SJCRH30 (cell line): Measurements from ENCODE around the gene EME2. TPM values are rescaled to one million over a fixed set of nuclear protein-coding genes. Genes with fewer than 3 reads are reported as not detected.
"Not testable (repeated sequence)": the region's sequence is repeated elsewhere in the genome, so short reads cannot be mapped to it uniquely, and the experiment has no call there.

Experiments used
- DNase-seq, 2 experiments: peaks; one replicate each; pipeline ENCODE4 v3.0.0-alpha.2; 2015 to 2020
- H3K27ac ChIP-seq: fragments of 250-450 bp; sonication (Bioruptor Pico); 2 replicates; pipeline ENCODE4 v1.5.1; 2020; ENCODE audit warnings: mild to moderate bottlenecking, moderate library complexity
- H3K27me3 ChIP-seq: fragments of 250-450 bp; sonication (Bioruptor Pico); 2 replicates; pipeline ENCODE4 v1.5.1; 2020; ENCODE audit warnings: mild to moderate bottlenecking, moderate library complexity
- H3K36me3 ChIP-seq: fragments of 250-450 bp; sonication (Bioruptor Pico); 2 replicates; pipeline ENCODE4 v1.5.1; 2020; ENCODE audit warnings: mild to moderate bottlenecking, moderate library complexity
- H3K4me1 ChIP-seq: fragments of 250-450 bp; sonication (Bioruptor Pico); 2 replicates; pipeline ENCODE4 v1.5.1; 2020; ENCODE audit warnings: mild to moderate bottlenecking, moderate library complexity
- H3K4me3 ChIP-seq: fragments of 250-450 bp; sonication (Bioruptor Pico); 2 replicates; pipeline ENCODE4 v1.5.1; 2020; ENCODE audit warnings: mild to moderate bottlenecking, moderate library complexity
- H3K9me3 ChIP-seq: fragments of 250-450 bp; sonication (Bioruptor Pico); replicated peaks from 2 replicates; pipeline ENCODE4 v1.5.1; 2020; ENCODE audit warnings: mild to moderate bottlenecking, moderate library complexity
- total RNA-seq: library from RNA; depleted of rRNA; stranded (reverse); fragments of >200 nt; shearing (Covaris generic); gene quantifications from 2 replicates; pipeline ENCODE4 v1.2.3, GENCODE V29; 2014

The EME2 gene
- total RNA-seq, 1 experiment from 2014 or later = 5.2 TPM

DNA sequence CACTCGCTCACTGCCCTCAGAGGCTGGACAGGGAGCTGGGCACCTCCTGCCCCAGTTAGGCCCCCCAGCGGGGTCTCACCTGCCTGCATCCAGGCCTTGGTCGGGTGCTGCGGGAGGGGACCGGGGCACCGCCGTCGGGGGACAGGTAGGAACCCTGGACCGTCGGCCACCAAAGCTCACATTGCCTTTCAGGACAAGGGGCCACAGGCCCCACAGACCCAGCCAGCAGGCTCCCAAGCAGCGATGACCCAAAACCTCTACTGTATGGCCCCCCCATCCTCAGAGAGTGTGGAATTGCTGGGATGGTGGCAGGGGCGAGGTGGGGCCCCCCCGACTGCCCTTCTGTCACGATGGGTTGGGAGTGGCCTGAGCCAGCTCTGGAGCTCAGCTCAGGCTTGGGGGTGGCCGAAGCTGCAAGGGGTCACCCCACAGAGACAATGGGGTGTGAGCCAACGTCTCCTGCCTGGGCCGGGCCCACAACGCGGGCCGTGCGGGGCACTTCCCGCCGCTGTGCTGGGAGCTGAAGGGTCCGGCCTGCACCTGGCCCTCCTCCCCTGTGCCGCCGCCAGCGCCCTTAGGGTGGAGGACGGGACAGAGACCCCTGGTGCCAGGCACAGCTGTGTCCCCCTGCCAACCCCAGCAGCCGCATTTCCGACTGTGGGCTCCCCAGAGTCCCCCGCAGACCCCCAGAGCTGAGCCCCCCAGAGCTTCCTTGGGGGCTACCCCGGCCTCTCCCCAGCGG is 20.4 kb downstream of the EME2 start:
- Histone ChIP-seq H3K27ac (no peak overlapping the region), H3K9me3 (peaks cover 3% of the 10 kb centered on the region; the same call in 1 of the 2 replicates), H3K36me3 (peaks cover 3% of the 10 kb centered on the region; the same call in 1 of the 2 replicates), H3K27me3 (no peaks in the 10 kb centered on the region), H3K4me1 (peaks cover 9% of the 10 kb centered on the region; the same call in 1 of the 2 replicates), H3K4me3 (no peak overlapping the region)
- DNase-seq = no peak

DNA sequence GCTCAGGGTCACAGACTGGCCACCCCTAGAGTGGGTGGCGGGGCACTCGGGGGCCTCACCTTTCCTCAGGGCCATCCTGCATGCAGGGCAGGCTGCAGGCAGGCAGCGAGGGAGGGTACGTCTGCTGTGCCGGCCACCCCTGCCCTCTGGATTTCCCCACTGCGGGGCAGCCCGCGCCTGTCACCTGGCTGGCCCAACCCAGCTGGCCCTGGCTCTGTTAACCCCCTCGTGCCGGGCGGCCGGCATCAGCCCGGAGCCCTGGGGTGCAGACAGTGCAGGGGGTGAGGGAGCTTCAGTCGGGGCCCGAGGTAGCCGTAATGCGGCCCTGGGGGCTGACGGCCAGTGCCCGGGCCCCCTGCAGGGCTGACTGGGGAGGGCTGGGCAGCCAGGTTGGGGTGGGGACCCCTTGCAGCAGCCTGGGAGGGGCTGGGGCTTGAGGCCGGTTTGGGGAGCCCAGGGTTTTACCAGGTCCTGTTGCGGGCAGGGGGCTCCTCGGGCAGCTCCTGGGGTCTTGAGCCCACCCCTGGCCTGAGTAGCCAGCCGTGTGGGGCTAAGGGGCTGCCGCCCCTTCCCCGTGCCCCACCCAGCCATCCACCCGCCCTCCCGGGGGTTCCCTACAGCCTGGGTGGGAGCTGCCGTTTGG is 21.1 kb downstream of the EME2 start, which contains the start of gene IGFALS:
IGFALS (minus strand) TSS at position 128 of the 643 bp plus-strand sequence; CDS start at position 75, 53 bp downstream.
- DNase-seq = no peak
- no peaks in the 10 kb centered on the region for H3K27me3 ChIP-seq

DNA sequence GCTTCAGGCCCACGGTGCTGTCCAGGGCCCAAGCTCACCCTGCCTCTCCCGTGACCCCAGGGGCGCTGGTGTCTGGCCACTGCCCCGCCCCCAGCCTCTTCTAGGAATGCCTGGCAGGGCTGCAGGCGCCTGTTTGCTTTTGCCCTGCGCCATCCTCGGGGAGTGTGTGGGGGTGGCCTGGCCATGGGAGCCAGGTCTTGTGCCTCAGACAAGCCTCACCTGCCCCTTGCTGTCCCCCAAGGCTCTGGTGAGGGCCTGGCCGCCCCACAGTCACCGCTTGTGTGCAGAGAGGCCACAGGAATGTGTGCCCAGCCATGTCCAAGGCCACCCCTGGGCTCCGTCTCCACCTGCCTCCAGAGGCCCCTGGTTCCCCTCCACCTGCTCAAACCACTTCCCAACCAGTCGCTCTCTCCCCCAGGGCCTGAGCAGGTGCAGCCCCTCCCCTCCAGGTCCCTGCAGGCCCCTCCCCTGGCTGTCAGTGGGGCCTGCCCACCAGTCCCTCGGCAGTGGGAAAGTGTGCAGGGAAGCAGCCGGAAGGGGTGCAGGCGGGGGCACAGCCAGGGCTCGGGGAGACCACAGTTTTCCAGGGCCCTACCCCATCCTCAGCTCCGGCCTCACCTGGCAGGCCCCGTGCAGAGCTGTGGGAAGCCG is 21.7 kb downstream of the EME2 start:
- peaks cover under 1% of the 10 kb centered on the region; the same call in 1 of the 2 replicates for H3K36me3 ChIP-seq
- peaks cover 4% of the 10 kb centered on the region; the same call in 1 of the 2 replicates for H3K9me3 ChIP-seq
- DNase-seq = peak in 1 of 2 experiments; percentile 20
- no peak overlapping the region for H3K4me3 ChIP-seq
- no peak overlapping the region for H3K27ac ChIP-seq
- H3K27me3 ChIP-seq = no peaks in the 10 kb centered on the region
- H3K4me1 ChIP-seq = peaks cover 9% of the 10 kb centered on the region; the same call in 1 of the 2 replicates

More for the DNA sequence above, 21.1 kb downstream of the EME2 start, which contains the start of gene IGFALS:
- H3K27ac ChIP-seq = no peak within 1 kb of the TSS
- peaks cover 4% of the 10 kb centered on the region; the same call in 1 of the 2 replicates for H3K9me3 ChIP-seq
- H3K4me1 ChIP-seq = peaks cover 9% of the 10 kb centered on the region; the same call in 1 of the 2 replicates
- peaks cover 3% of the 10 kb centered on the region; the same call in 1 of the 2 replicates for H3K36me3 ChIP-seq
- no peak within 1 kb of the TSS for H3K4me3 ChIP-seq

DNA sequence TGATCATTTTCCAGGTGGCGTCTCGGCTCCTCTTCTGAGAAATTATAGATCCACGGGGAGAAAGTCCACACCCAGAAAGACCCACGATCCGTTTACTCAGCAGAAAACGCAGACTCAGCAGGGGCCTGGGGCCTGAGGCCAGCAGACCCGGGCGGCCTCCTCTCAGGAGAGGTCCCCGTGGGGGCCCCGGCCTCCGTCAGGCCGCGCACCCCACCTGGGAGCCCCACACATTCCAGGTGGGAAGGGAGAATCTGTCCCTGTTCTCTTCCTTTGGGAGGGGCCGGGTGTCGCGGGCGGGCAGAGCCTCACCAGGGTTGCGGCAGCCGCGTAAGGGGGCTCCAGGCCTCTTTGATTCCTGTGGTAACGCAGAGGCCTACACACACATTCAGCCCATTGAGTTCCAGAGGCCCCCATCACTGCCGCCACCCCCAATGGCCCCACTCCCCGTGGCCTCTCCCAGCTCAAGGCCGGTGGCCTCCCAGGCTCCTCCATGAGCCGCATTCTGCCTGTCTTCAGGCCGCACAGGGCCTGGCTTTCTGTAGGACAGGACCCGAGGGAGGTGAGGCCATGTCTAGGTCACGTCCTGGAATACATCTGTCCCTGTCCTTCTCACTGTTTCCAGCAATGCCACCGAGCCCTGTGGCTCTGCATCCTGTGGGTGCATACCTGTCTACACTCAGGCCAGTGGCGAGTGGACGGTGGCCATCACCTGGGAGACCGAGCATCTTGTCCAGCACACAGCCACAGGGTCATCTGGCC is 22.5 kb downstream of the EME2 start:
- no peaks in the 10 kb centered on the region for H3K27me3 ChIP-seq

DNA sequence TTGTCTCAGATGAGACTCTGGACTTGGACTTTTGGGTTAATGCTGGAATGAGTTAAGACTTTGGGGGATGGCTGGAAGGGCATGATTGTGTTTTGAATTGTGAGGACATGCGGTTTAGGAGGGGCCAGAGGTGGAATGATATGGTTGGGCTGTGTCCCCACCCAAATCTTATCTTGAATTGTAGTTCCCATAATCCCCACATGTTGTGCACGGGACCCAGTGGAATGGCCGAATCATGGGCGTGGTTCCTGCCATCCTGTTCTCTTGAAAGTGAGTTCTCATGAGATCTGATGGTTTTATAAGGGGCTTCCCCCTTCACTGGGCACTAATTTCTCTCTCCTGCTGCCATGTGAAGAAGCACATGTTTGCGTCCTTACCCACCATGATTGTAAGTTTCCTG is 26.7 kb downstream of the EME2 start:
- not testable (repeated sequence) for H3K36me3 ChIP-seq, H3K27me3 ChIP-seq, H3K27ac ChIP-seq, H3K4me1 ChIP-seq, DNase-seq, H3K9me3 ChIP-seq, H3K4me3 ChIP-seq

More for the DNA sequence above, 22.5 kb downstream of the EME2 start:
- DNase-seq = peak in 1 of 2 experiments; percentile 18
- Histone ChIP-seq H3K36me3 (no peaks in the 10 kb centered on the region), H3K27ac (no peak overlapping the region), H3K9me3 (peaks cover 4% of the 10 kb centered on the region; the same call in 1 of the 2 replicates), H3K4me3 (no peak overlapping the region), H3K4me1 (peaks cover 9% of the 10 kb centered on the region; the same call in 1 of the 2 replicates)

DNA sequence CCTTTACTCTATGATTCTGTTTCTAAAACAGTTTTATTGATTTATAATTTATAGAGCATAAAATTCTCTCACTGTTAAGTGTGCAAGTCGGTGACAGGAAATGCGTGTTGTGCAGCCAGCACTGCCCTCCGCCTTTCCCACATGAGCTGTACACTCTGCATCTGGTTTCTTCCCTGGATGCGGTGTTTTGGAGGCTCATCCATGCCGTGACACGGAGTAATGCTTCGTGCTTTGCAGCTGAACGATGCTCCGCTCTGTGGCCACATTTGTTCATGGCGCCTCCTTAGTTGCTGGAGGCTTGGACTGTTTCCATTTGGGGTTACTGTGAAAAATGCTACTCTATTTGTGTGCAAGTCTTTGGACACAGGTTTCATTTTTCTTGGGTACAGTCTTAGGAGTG is 28.1 kb downstream of the EME2 start:
- Histone ChIP-seq H3K36me3 (no peaks in the 10 kb centered on the region), H3K27ac (no peak overlapping the region), H3K27me3 (no peaks in the 10 kb centered on the region), H3K9me3 (peaks cover 4% of the 10 kb centered on the region; the same call in 1 of the 2 replicates), H3K4me1 (no peaks in the 10 kb centered on the region), H3K4me3 (no peak overlapping the region)
- no peak for DNase-seq

DNA sequence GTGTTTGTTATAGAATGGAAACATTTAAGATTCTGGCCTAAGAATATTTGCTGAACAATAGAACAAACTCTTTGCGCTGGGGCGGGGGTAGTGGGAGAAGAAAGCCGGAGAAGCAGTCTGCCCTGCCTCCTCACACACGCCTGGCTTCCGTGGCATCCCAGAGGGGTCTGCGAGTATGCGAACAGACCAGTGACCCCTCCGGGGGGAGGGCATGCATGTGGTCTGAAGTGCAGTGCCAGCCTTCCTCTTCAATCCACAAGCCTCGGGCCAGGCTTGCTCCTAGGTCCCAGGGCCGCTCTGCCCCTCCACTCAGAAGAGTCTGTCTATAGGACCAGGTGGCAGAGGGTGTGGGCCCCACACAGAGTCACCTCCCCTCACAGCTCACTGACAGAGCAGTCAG is 35.0 kb downstream of the EME2 start:
- DNase-seq = no peak

DNA sequence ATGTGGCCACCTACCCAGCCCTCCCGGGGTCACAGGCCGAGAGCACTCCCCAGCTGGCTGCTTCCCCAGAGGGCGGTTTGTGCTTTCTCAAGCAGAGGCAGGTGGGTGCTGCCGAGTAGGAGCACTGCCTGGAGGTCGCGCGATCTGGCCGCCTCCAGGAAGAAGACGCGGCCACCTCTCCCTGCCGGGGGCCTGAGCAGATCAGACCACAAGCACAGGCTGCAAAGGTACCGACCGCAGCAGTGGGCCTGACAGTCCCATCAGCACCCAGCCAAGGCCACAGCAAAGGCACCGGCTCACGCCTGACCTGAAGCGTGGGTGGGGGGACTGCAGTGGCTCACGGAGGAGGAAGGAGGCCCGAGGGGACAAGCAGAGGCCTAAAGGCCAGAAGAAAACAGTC is 36.1 kb downstream of the EME2 start:
- DNase-seq = no peak
- Histone ChIP-seq H3K27me3 (no peaks in the 10 kb centered on the region), H3K9me3 (no peaks in the 10 kb centered on the region), H3K36me3 (no peaks in the 10 kb centered on the region), H3K4me3 (no peak overlapping the region), H3K27ac (no peak overlapping the region), H3K4me1 (no peaks in the 10 kb centered on the region)

More for the DNA sequence above, 35.0 kb downstream of the EME2 start:
- Histone ChIP-seq H3K36me3 (no peaks in the 10 kb centered on the region), H3K4me3 (no peak overlapping the region), H3K27ac (no peak overlapping the region), H3K9me3 (no peaks in the 10 kb centered on the region), H3K4me1 (no peaks in the 10 kb centered on the region), H3K27me3 (no peaks in the 10 kb centered on the region)

DNA sequence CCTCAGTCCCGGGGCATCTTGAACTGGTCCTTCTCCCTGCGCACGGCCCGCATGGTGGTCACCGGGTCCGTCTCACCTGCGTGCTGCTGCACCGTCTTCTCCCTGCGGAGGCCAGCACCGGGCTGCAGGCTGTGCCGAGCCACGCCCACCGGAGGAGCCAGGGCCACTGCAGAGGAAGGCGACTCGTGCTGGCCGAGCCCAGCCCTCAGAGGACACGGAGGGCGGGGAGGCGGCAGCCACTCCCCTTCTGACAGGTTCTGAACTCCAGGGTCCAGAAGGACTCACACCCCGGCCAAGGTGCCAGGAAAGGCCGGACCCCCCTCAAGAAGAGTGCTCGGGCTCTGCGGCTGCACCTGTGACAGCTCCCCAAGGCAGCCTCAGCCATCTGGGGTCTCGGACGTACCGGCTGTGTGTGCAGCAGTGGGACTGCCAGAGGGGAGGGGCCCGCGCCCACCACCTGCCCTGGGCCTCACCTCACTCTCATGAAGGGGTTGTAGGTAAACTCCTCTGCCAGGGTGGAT is 36.7 kb downstream of the EME2 start:
- no peak for DNase-seq
- Histone ChIP-seq H3K9me3 (no peaks in the 10 kb centered on the region), H3K36me3 (no peaks in the 10 kb centered on the region), H3K27ac (no peak overlapping the region), H3K4me3 (no peak overlapping the region), H3K4me1 (no peaks in the 10 kb centered on the region), H3K27me3 (no peaks in the 10 kb centered on the region)

DNA sequence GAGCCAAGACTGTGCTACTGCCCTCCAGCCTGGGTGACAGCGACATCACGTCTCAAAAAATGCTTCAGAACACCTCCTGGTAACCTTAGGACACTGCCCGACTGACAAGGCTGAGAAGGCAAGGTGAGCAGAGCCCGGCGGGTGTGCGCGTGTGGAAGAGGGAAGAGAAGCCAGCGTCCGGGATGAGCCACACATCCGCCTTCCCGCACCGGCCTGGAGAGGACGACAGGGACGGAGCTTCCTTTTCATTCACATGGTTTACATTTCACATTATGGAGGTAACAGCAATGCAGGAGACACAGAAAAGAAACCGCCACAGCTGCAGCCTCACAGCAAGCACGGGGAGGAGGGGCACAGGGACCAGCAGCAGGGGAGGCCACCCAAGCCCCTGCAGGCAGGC is 37.5 kb downstream of the EME2 start:
- H3K27me3 ChIP-seq = no peaks in the 10 kb centered on the region
- no peak overlapping the region for H3K27ac ChIP-seq
- no peak for DNase-seq
- H3K4me1 ChIP-seq = no peaks in the 10 kb centered on the region
- no peak overlapping the region for H3K4me3 ChIP-seq
- no peaks in the 10 kb centered on the region for H3K36me3 ChIP-seq
- H3K9me3 ChIP-seq = no peaks in the 10 kb centered on the region

DNA sequence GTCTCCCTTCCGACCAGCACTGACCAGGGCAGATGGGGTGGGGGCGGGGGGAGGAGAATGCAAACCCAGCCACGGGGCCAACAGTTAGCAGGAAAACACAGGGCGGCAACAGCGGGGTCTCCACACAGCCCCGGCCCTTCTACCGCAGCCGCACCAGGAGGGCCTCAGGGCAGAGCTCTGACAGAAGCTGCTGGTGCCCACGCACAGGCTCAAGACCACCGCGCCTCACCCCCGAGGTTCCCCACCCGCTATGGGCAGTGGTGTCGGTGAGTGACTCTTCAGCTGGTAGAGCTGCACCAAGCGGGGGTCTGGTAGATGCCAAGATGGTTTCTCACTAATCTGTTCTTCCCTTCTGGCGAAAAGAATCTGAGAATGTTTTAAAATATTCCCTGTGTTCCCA is 37.9 kb downstream of the EME2 start:
- no peaks in the 10 kb centered on the region for H3K27me3 ChIP-seq
- H3K9me3 ChIP-seq = no peaks in the 10 kb centered on the region
- H3K4me3 ChIP-seq = no peak overlapping the region
- H3K36me3 ChIP-seq = no peaks in the 10 kb centered on the region
- H3K27ac ChIP-seq = no peak overlapping the region
- no peak for DNase-seq
- H3K4me1 ChIP-seq = no peaks in the 10 kb centered on the region

DNA sequence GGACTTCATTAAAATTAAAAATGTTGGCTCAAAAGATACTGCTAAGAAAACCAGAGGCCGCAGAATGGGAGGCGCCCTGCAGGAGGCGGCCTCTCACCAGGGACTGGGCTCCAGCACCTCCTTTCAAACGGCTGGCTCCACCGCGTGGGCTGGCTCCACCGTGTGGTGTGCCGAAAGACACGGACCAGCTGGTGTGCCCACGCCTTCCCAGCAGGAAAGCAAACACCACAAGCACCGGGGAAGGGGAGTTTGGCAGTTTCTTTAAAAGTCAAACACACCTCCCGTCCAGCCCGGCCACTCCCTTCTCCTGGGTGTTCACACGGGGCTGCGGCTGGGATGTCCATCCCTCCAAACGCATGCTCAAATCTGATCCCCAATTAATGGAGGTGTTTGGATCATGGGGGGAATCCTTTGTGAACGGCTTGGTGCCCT is 40.1 kb downstream of the EME2 start:
- H3K4me3 ChIP-seq = no peak overlapping the region
- no peaks in the 10 kb centered on the region for H3K9me3 ChIP-seq
- no peaks in the 10 kb centered on the region for H3K27me3 ChIP-seq
- H3K4me1 ChIP-seq = no peaks in the 10 kb centered on the region
- H3K27ac ChIP-seq = no peak overlapping the region
- peak; percentile 76 to 81 for DNase-seq
- H3K36me3 ChIP-seq = no peaks in the 10 kb centered on the region

DNA sequence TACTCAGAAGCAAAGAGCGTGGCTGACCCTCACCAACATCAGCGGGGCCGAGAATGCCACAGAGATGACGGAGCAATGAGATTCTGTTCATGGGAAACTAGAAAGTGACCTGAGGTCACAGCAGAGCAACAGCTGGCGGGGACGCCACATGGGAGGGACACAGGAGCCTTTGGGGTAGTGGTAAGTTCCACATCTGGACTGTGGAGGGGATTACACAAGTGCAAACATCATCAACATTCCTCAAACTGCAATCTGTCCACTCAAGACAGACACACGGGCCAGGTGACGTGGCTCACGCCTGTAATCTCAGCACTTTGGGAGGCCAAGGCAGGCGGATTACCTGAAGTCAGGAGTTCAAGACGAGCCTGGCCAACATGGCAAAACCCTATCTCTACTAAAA is 42.9 kb downstream of the EME2 start:
- Histone ChIP-seq H3K27ac (no peak overlapping the region), H3K27me3 (no peaks in the 10 kb centered on the region)

More for the DNA sequence above, 42.9 kb downstream of the EME2 start:
- DNase-seq = no peak
- no peaks in the 10 kb centered on the region for H3K9me3 ChIP-seq
- no peaks in the 10 kb centered on the region for H3K4me1 ChIP-seq
- no peak overlapping the region for H3K4me3 ChIP-seq
- H3K36me3 ChIP-seq = no peaks in the 10 kb centered on the region
